Stomach (tissue), 9 donors: ENCODE measurements around the gene NAV2. TPM values are rescaled to one million over a fixed set of nuclear protein-coding genes. Genes with fewer than 3 reads are reported as not detected.

ENCODE experiments used
- DNase-seq, 2 donors: peaks; one replicate each; pipeline versions ENCODE4 v3.0.0 to v3.0.0-alpha.2; 2013 to 2019
- H3K27ac ChIP-seq, 5 donors: fragments of 200-600 bp in 4 of 5; sonication (generic) in 4 of 5; one replicate each; pipeline ENCODE4 v1.5.1; 2013 to 2019; ENCODE audit warnings: mild to moderate bottlenecking in 1 of 5, moderate library complexity in 1 of 5
- H3K27me3 ChIP-seq, 3 donors: fragments of 200-600 bp; sonication (generic); one replicate each; pipeline ENCODE4 v1.5.1; 2017 to 2019; ENCODE audit warnings: mixed run types in 1 of 3
- H3K36me3 ChIP-seq, 4 donors: fragments of 200-600 bp; sonication (generic); 1 replicate in 3 of 4; 2 replicates in 1 of 4; pipeline ENCODE4 v1.5.1; 2016 to 2019
- H3K4me1 ChIP-seq, 4 donors: fragments of 200-600 bp; sonication (generic); one replicate each; pipeline ENCODE4 v1.5.1; 2016 to 2019
- H3K4me3 ChIP-seq, 4 donors: fragments of 200-600 bp; sonication (generic) in 3 of 4; one replicate each; pipeline ENCODE4 v1.5.1; 2016 to 2019; ENCODE audit warnings: mild to moderate bottlenecking in 1 of 4
- H3K9me3 ChIP-seq, 4 donors: fragments of 200-600 bp; sonication (generic); one replicate each; pipeline ENCODE4 v1.5.1; 2016 to 2019
- EP300 ChIP-seq: sonication (generic); formaldehyde crosslinking; IDR thresholded peaks from one replicate; pipeline ENCODE4 v1.6.1; 2017; ENCODE audit warnings: antibody characterized with exemption
- POLR2A ChIP-seq, 4 donors: fragments of 450-650 bp; IDR thresholded peaks; one replicate each; pipeline ENCODE4 v1.6.1; 2016; ENCODE audit warnings: antibody characterized with exemption in 4 of 4, control low read depth in 2 of 4, mild to moderate bottlenecking in 1 of 4, moderate library complexity in 1 of 4
- POLR2AphosphoS5 ChIP-seq, 3 donors: sonication (generic); formaldehyde crosslinking; IDR thresholded peaks; one replicate each; pipeline ENCODE4 v1.6.1; 2016; ENCODE audit warnings: antibody characterized with exemption in 3 of 3
- WGBS, 5 donors: extraction: QIAGEN DNeasy Blood & Tissue Kit in 3 of 5; methylation state at CpG; one replicate each; pipeline versions ENCODE4 v1.1.5 to v1.1.7; 2013 to 2018; 5-methylcytosine and 5-hydroxymethylcytosine counted together
- intact Hi-C: fragments of 100-400 bp; cut with DNase I; formaldehyde crosslinking; loops from one replicate; pipeline ENCODE4 v1.15.1; 2023; ENCODE audit warnings: low total_unique reads
- polyA plus RNA-seq, 3 donors: library from polyadenylated mRNA; stranded (reverse); fragments of 200-250 nt; gene quantifications; one replicate each; pipeline ENCODE4 v1.2.3, GENCODE V29; 2013
- total RNA-seq, 5 donors: library from RNA; depleted of rRNA; stranded (reverse); fragments of >200 nt; gene quantifications; one replicate each; pipeline versions ENCODE4 v1.1.0 to v1.2.3, GENCODE V29; 2014 to 2016
- TF ChIP-seq, protein P1 (sequence below), 7 experiments: fragments of 450-650 bp in 4 of 7; fragments of 200-600 bp in 3 of 7; sonication (generic) in 3 of 7; IDR thresholded peaks; one replicate each; pipeline ENCODE4 v1.5.1; 2016 to 2019; ENCODE audit warnings: antibody characterized with exemption in 7 of 7, control low read depth in 2 of 7, mild to moderate bottlenecking in 1 of 7
- donor health status: healthy with polysubstance abuse.
- donor health status: Bipolar disorder and iron deficiency.
- donor health status: healthy.

NAV2 gene
- total and polyA plus RNA-seq, 8 donors = 1.8 to 92.4 (median 7.9) TPM

DNA sequence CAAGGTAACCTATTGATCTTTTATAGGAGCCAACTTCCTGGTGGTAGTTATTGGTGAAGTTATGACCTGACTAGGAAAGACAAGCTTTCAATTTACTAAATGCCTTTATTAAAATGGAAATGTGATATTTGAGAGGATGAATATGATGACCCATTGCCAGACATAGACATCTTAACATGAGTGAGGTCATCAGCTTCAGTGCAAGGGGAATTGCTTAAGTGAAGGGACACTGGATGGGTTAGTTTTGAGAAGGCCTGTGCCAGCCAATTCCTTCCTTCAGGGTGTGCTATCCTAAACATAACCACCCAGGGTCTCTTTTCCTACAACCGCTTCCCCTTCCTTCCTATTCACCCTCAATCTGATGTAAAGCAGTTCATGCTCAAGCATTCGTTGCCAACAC is 21.5 kb downstream of the NAV2 start:
- Histone ChIP-seq H3K27ac (peak overlapping the region in 3 of 5 donors; percentile 41 to 79 (median 67)), H3K4me1 (peaks cover 0 to 38% (median 5%) of the 10 kb centered on the region in 4 donors)
- intact Hi-C loops = no loop called here

GRCh38 chr11:19735157-19735908 is 22.7 kb downstream of the NAV2 start:
- TF ChIP-seq, protein P1, sequence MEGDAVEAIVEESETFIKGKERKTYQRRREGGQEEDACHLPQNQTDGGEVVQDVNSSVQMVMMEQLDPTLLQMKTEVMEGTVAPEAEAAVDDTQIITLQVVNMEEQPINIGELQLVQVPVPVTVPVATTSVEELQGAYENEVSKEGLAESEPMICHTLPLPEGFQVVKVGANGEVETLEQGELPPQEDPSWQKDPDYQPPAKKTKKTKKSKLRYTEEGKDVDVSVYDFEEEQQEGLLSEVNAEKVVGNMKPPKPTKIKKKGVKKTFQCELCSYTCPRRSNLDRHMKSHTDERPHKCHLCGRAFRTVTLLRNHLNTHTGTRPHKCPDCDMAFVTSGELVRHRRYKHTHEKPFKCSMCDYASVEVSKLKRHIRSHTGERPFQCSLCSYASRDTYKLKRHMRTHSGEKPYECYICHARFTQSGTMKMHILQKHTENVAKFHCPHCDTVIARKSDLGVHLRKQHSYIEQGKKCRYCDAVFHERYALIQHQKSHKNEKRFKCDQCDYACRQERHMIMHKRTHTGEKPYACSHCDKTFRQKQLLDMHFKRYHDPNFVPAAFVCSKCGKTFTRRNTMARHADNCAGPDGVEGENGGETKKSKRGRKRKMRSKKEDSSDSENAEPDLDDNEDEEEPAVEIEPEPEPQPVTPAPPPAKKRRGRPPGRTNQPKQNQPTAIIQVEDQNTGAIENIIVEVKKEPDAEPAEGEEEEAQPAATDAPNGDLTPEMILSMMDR (IDR thresholded peaks at IDR 0.05) = no peak
- TF ChIP-seq POLR2AphosphoS5 (IDR thresholded peaks at IDR 0.05) (no peak), EP300 (no peak), POLR2A (IDR thresholded peaks at IDR 0.05) (no peak)
- peak overlapping the region in 3 of 5 donors; percentile 41 to 79 (median 67) for H3K27ac ChIP-seq

More for the DNA sequence above, 21.5 kb downstream of the NAV2 start:
- H3K4me3 ChIP-seq = no peak overlapping the region
- TF ChIP-seq POLR2AphosphoS5 (IDR thresholded peaks at IDR 0.05) = no peak
- H3K36me3 ChIP-seq = no peaks in the 10 kb centered on the region
- H3K9me3 ChIP-seq = no peaks in the 10 kb centered on the region
- H3K27me3 ChIP-seq = no peaks in the 10 kb centered on the region
- DNase-seq = no peak
- WGBS, 5 donors = 85 to 97% (median 89%) methylated on average over 2 of the region's 2 CpGs

DNA sequence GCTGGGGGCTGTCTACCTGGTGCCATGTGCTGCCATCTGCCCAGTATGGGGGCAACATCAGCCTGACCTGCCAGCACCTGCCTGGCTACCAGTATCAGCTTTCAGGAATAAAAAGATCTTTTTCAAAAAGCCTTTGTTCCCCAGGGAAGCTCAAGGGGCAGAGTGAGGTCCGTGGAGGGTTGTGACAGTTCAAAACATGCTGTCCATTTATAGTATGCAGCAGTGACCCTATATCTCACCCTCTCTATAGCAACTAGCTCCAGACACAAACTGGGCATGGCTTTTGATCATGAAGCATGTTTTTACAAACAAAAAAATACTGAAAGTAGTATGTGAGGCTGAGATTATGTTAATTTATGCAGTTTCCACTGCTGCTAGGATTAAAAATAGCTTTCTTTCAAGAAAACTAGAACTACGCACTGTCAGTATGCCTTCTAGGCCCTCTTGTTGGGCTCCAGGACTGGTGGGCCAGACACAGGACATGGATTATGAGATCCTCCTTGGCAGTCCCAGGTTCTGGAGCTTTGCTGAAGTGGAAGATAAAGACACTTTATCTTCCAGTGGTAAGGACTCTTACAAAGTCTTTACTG is 23.4 kb downstream of the NAV2 start:
- peaks cover 0 to 43% (median 9%) of the 10 kb centered on the region in 4 donors for H3K4me1 ChIP-seq
- peak overlapping the region in 3 of 5 donors; percentile 33 to 79 (median 53) for H3K27ac ChIP-seq
- H3K4me3 ChIP-seq = no peak overlapping the region
- TF ChIP-seq EP300 = no peak
- no peak for TF ChIP-seq POLR2A (IDR thresholded peaks at IDR 0.05)
- TF ChIP-seq, protein P1 (IDR thresholded peaks at IDR 0.05) = no peak
- no peak for TF ChIP-seq POLR2AphosphoS5 (IDR thresholded peaks at IDR 0.05)
- H3K9me3 ChIP-seq = no peaks in the 10 kb centered on the region
- no peaks in the 10 kb centered on the region for H3K27me3 ChIP-seq
- intact Hi-C loops = no loop called here
- 51 to 82% (median 77%) methylated on average over 2 of the region's 2 CpGs for WGBS, 5 donors
- DNase-seq = no peak
- no peaks in the 10 kb centered on the region for H3K36me3 ChIP-seq

More at GRCh38 chr11:19735157-19735908, 22.7 kb downstream of the NAV2 start:
- WGBS, 5 donors = 70 to 86% (median 86%) methylated on average over 6 to 7 of the region's 7 CpGs
- Histone ChIP-seq H3K36me3 (no peaks in the 10 kb centered on the region), H3K4me3 (no peak overlapping the region), H3K9me3 (no peaks in the 10 kb centered on the region), H3K27me3 (no peaks in the 10 kb centered on the region), H3K4me1 (peaks cover 0 to 38% (median 9%) of the 10 kb centered on the region in 4 donors)
- DNase-seq = peak in 1 of 2 donors; percentile 26
- intact Hi-C loops = no loop called here

DNA sequence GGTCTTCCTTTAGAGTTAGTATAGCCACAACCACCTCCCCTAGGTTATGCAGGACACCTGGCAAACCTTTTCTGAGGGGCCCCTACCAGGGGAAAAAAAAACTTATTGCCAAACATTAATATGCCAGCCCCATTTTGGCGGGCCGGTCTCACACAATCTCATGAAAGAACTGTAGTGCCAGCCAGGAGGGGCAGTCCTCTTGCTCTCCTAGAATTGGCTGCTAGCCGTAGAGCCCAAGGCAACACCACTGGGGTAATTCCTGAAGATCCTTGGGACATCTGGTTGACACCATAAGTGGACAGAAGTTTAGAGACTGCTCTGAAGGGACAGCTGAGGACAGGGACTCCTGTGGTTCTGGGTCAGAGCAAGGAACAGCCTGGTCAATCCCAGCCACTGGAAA is 24.2 kb downstream of the NAV2 start:
- intact Hi-C loops = no loop called here
- peaks cover 0 to 43% (median 9%) of the 10 kb centered on the region in 4 donors for H3K4me1 ChIP-seq
- no peak for DNase-seq
- WGBS, 5 donors = 86 to 97% (median 93%) methylated on average over 3 of the region's 3 CpGs
- H3K36me3 ChIP-seq = no peaks in the 10 kb centered on the region
- H3K27ac ChIP-seq = peak overlapping the region in 2 of 5 donors; percentile 53 to 79
- TF ChIP-seq, protein P1 (IDR thresholded peaks at IDR 0.05) = no peak
- TF ChIP-seq POLR2A (IDR thresholded peaks at IDR 0.05) = no peak
- TF ChIP-seq EP300 = no peak
- no peak for TF ChIP-seq POLR2AphosphoS5 (IDR thresholded peaks at IDR 0.05)
- H3K4me3 ChIP-seq = no peak overlapping the region
- H3K27me3 ChIP-seq = no peaks in the 10 kb centered on the region
- H3K9me3 ChIP-seq = no peaks in the 10 kb centered on the region
